WTC11 (cell line): ENCODE results near the gene ETV7. TPM values are rescaled to one million over a fixed set of nuclear protein-coding genes. Genes with fewer than 3 reads are reported as not detected.

Experiments used
- ATAC-seq: fragments of 200-7000 bp; cut with Tn5 transposase; 2 replicates; pipeline ENCODE4 v1.10.0; 2021; ENCODE audit warnings: mild to moderate bottlenecking, moderate library complexity
- CTCF ChIA-PET: fragments of 300-600 bp; sonication (Branson Sonifier 250); formaldehyde crosslinking; loops from one replicate; lab custom pipeline; 2021; ENCODE audit warnings: antibody characterized with exemption; lab: Charles Lee
- POLR2A ChIA-PET: fragments of 350-600 bp; sonication (Branson Sonifier 250); formaldehyde crosslinking; loops from one replicate; lab custom pipeline; 2021; ENCODE audit warnings: antibody characterized with exemption; lab: Charles Lee
- DNase-seq: peaks from one replicate; pipeline ENCODE4 v3.0.0; 2021; ENCODE audit warnings: low spot score
- H3K27ac Mint-ChIP-seq: 2 replicates; pipeline ENCODE4 v1.8.0; 2021; ENCODE audit warnings: mixed read lengths
- H3K27me3 Mint-ChIP-seq: 2 replicates; pipeline ENCODE4 v1.8.0; 2021; ENCODE audit warnings: low read depth, mild to moderate bottlenecking, moderate library complexity, mixed read lengths
- H3K36me3 Mint-ChIP-seq: 2 replicates; pipeline ENCODE4 v1.8.0; 2021; ENCODE audit warnings: mixed read lengths
- H3K4me1 Mint-ChIP-seq: 2 replicates; pipeline ENCODE4 v1.8.0; 2022; ENCODE audit warnings: mixed read lengths
- H3K4me3 Mint-ChIP-seq: 2 replicates; pipeline ENCODE4 v1.8.0; 2021; ENCODE audit warnings: mild to moderate bottlenecking, moderate library complexity, mixed read lengths
- H3K9me3 Mint-ChIP-seq: 2 replicates; pipeline ENCODE4 v1.8.0; 2021; ENCODE audit warnings: mixed read lengths
- AR ChIP-seq: fragments of 250-450 bp; sonication (Bioruptor Pico); IDR thresholded peaks from 2 replicates; pipeline ENCODE4 v1.9.0; 2021; ENCODE audit warnings: mild to moderate bottlenecking
- ATF3 ChIP-seq: sonication (generic); formaldehyde crosslinking; conservative IDR thresholded peaks from 2 replicates; pipeline ENCODE4 v1.8.1; 2022; ENCODE audit warnings: mild to moderate bottlenecking, missing genetic modification reagents
- ESRRA ChIP-seq: sonication (generic); formaldehyde crosslinking; IDR thresholded peaks from 2 replicates; pipeline ENCODE4 v1.8.1; 2022; ENCODE audit warnings: mild to moderate bottlenecking, missing genetic modification reagents, borderline replicate concordance
- FOXP1 ChIP-seq: sonication (generic); formaldehyde crosslinking; IDR thresholded peaks from 2 replicates; pipeline ENCODE4 v1.8.0; 2022; ENCODE audit warnings: missing genetic modification reagents, mild to moderate bottlenecking, moderate library complexity, borderline replicate concordance
- JAZF1 ChIP-seq: fragments of 250-450 bp; sonication (Bioruptor Pico); IDR thresholded peaks from 2 replicates; pipeline ENCODE4 v1.9.0; 2021; ENCODE audit warnings: moderate library complexity, mild to moderate bottlenecking, inconsistent platforms
- KAT7 ChIP-seq: sonication (generic); formaldehyde crosslinking; IDR thresholded peaks from 2 replicates; pipeline ENCODE4 v1.8.1; 2023; ENCODE audit warnings: missing genetic modification reagents, mild to moderate bottlenecking, borderline replicate concordance
- MXD4 ChIP-seq: fragments of 250-450 bp; sonication (Bioruptor Pico); IDR thresholded peaks from 2 replicates; pipeline ENCODE4 v1.8.0; 2021; ENCODE audit warnings: mild to moderate bottlenecking, moderate library complexity, borderline replicate concordance
- NR2C2 ChIP-seq: sonication (generic); formaldehyde crosslinking; IDR thresholded peaks from 2 replicates; pipeline ENCODE4 v1.8.0; 2022; ENCODE audit warnings: mild to moderate bottlenecking, missing genetic modification reagents
- PRDM15 ChIP-seq: sonication (generic); formaldehyde crosslinking; IDR thresholded peaks from 2 replicates; pipeline ENCODE4 v1.8.0; 2022; ENCODE audit warnings: missing genetic modification reagents
- STAT6 ChIP-seq: sonication (generic); formaldehyde crosslinking; conservative IDR thresholded peaks from 2 replicates; pipeline ENCODE4 v1.8.1; 2023; ENCODE audit warnings: mild to moderate bottlenecking, low read depth, missing genetic modification reagents, moderate library complexity
- TEAD1 ChIP-seq: sonication (generic); formaldehyde crosslinking; IDR thresholded peaks from 2 replicates; pipeline ENCODE4 v1.8.0; 2022; ENCODE audit warnings: mild to moderate bottlenecking, missing genetic modification reagents
- TP53 ChIP-seq: sonication (generic); formaldehyde crosslinking; IDR thresholded peaks from 2 replicates; pipeline ENCODE4 v1.8.1; 2023; ENCODE audit warnings: mild to moderate bottlenecking, missing genetic modification reagents
- USF2 ChIP-seq: sonication (generic); formaldehyde crosslinking; IDR thresholded peaks from 2 replicates; pipeline ENCODE4 v1.8.1; 2023; ENCODE audit warnings: mild to moderate bottlenecking, missing genetic modification reagents, moderate library complexity
- ZNF138 ChIP-seq: sonication (generic); formaldehyde crosslinking; conservative IDR thresholded peaks from 2 replicates; pipeline ENCODE4 v1.8.1; 2022; ENCODE audit warnings: mild to moderate bottlenecking, moderate library complexity, missing genetic modification reagents
- ZNF281 ChIP-seq: sonication (generic); formaldehyde crosslinking; IDR thresholded peaks from 2 replicates; pipeline ENCODE4 v1.8.0; 2023; ENCODE audit warnings: mild to moderate bottlenecking, missing genetic modification reagents
- ZNF416 ChIP-seq: fragments of 250-450 bp; sonication (Bioruptor Pico); IDR thresholded peaks from 2 replicates; pipeline ENCODE4 v1.9.0; 2021; ENCODE audit warnings: mild to moderate bottlenecking, inconsistent platforms
- total RNA-seq: library from RNA; stranded (reverse); gene quantifications from 3 replicates; pipeline ENCODE4 v1.2.3, GENCODE V29; 2021

The ETV7 gene
- total RNA-seq, 1 experiment from 2014 or later: 0.68 TPM

GRCh38 chr6:36383606-36384005 lies 3.9 kb downstream of the ETV7 start:
- no peak overlapping the region for H3K27ac Mint-ChIP-seq
- H3K9me3 Mint-ChIP-seq: no peaks in the 10 kb centered on the region
- DNase-seq (no peak), ATAC-seq (no peak)
- peaks cover 43% of the 10 kb centered on the region for H3K27me3 Mint-ChIP-seq
- H3K4me3 Mint-ChIP-seq: no peak overlapping the region
- TF ChIP-seq MXD4 (CRISPR knock-in tag) (no peak), PRDM15 (CRISPR knock-in tag) (no peak), TEAD1 (CRISPR knock-in tag) (no peak), TP53 (CRISPR knock-in tag) (no peak), ESRRA (CRISPR knock-in tag) (no peak), ATF3 (CRISPR knock-in tag) (no peak), ZNF281 (no peak), JAZF1 (CRISPR knock-in tag) (no peak), ZNF416 (CRISPR knock-in tag) (no peak), NR2C2 (CRISPR knock-in tag) (no peak), KAT7 (CRISPR knock-in tag) (no peak)
- ChIA-PET POLR2A (no interaction called here), CTCF (interaction anchor here (2.0 kb wide), 1 partner anchor 43 kb away, joined by 4 read pairs; no protein-coding TSS in a partner anchor)
- H3K36me3 Mint-ChIP-seq: no peaks in the 10 kb centered on the region
- peaks cover 26% of the 10 kb centered on the region for H3K4me1 Mint-ChIP-seq

- H3K27ac Mint-ChIP-seq: no peak overlapping the region
- DNase-seq: no peak
- TF ChIP-seq ZNF138 (CRISPR knock-in tag) (no peak), STAT6 (CRISPR knock-in tag) (no peak), FOXP1 (no peak), USF2 (no peak), AR (CRISPR knock-in tag) (no peak)
- TF ChIP-seq, all 79 proteins: peak for 0
- Mint-ChIP-seq H3K36me3 (no peaks in the 10 kb centered on the region), H3K9me3 (no peaks in the 10 kb centered on the region), H3K27me3 (peaks cover 37% of the 10 kb centered on the region), H3K4me1 (peaks cover 25% of the 10 kb centered on the region), H3K4me3 (no peak overlapping the region)
- CTCF ChIA-PET: interaction anchor here (2.0 kb wide), 1 partner anchor 42 kb away, joined by 4 read pairs; no protein-coding TSS in a partner anchor
- no peak for ATAC-seq
- POLR2A ChIA-PET: no interaction called here
Measured at GRCh38 chr6:36382976-36383375, 4.5 kb downstream of the ETV7 start.
